ENCODE data around the gene UFC1.

UFC1 gene

GRCh38 chr1:161131523-161132409 lies 22.0 kb upstream of the UFC1 start:
- Histone ChIP-seq H3K27ac (peak overlapping the region; percentile 94), H3K4me3 (ENCODE audit: low read depth, low read length) (peak overlapping the region; percentile 92), H3K27me3 (replicated peaks) (no peaks in the 10 kb centered on the region), H3K36me3 (replicated peaks) (peaks cover 11% of the 10 kb centered on the region)
- in situ Hi-C loops (cut with HindIII; ENCODE audit: low pct_ligation_motif_present, low sequenced_read_pairs): loop anchor here (25.0 kb wide), 1 partner anchor 94 kb away; the partner anchor contains the start of genes TSTD1 and USF1
- no peak for TF ChIP-seq CTCF (IDR thresholded peaks at IDR 0.05; ENCODE audit: low read depth, low read length, missing control alignments)
- no peak for DNase-seq

- DNase-seq: peak; percentile 94
- TF ChIP-seq CTCF (IDR thresholded peaks at IDR 0.05; ENCODE audit: low read depth, low read length, missing control alignments): no peak
- peak within 1 kb of the TSS; percentile 92 for H3K4me3 ChIP-seq (ENCODE audit: low read depth, low read length)
- H3K27me3 ChIP-seq (replicated peaks): no peaks in the 10 kb centered on the region
- peak within 1 kb of the TSS; percentile 94 for H3K27ac ChIP-seq
- in situ Hi-C loops (cut with HindIII; ENCODE audit: low pct_ligation_motif_present, low sequenced_read_pairs): loop anchor here (25.0 kb wide), 1 partner anchor 95 kb away; the partner anchor contains the start of genes TSTD1 and USF1
- H3K36me3 ChIP-seq (replicated peaks): peaks cover 7% of the 10 kb centered on the region
These were observed 21.2 kb upstream of the UFC1 start, which contains the start of gene DEDD for GRCh38 chr1:161132410-161133219. TSS of gene DEDD (minus strand) at chr1:161132667. CDS start at chr1:161124462, 8,205 bp downstream.

GRCh38 chr1:161133220-161133740 lies 20.5 kb upstream of the UFC1 start:
- TF ChIP-seq CTCF (IDR thresholded peaks at IDR 0.05; ENCODE audit: low read depth, low read length, missing control alignments): no peak
- peak overlapping the region; percentile 92 for H3K4me3 ChIP-seq (ENCODE audit: low read depth, low read length)
- DNase-seq: no peak
- peaks cover 7% of the 10 kb centered on the region for H3K36me3 ChIP-seq (replicated peaks)
- in situ Hi-C loops (cut with HindIII; ENCODE audit: low pct_ligation_motif_present, low sequenced_read_pairs): loop anchor here (25.0 kb wide), 1 partner anchor 96 kb away; the partner anchor contains the start of genes TSTD1 and USF1
- H3K27me3 ChIP-seq (replicated peaks): no peaks in the 10 kb centered on the region
- H3K27ac ChIP-seq: peak overlapping the region; percentile 94

GRCh38 chr1:161137881-161138280 lies 15.9 kb upstream of the UFC1 start:
- H3K27me3 ChIP-seq (replicated peaks): no peaks in the 10 kb centered on the region
- H3K27ac ChIP-seq: no peak overlapping the region
- no peaks in the 10 kb centered on the region for H3K36me3 ChIP-seq (replicated peaks)
- in situ Hi-C loops (cut with HindIII; ENCODE audit: low pct_ligation_motif_present, low sequenced_read_pairs): loop anchor here (25.0 kb wide), 1 partner anchor 101 kb away; the partner anchor contains the start of genes TSTD1 and USF1
- DNase-seq: no peak
- TF ChIP-seq CTCF (IDR thresholded peaks at IDR 0.05; ENCODE audit: low read depth, low read length, missing control alignments): no peak
- H3K4me3 ChIP-seq (ENCODE audit: low read depth, low read length): no peak overlapping the region

GRCh38 chr1:161138431-161138830 lies 15.3 kb upstream of the UFC1 start:
- DNase-seq: no peak
- Histone ChIP-seq H3K36me3 (replicated peaks) (no peaks in the 10 kb centered on the region), H3K4me3 (ENCODE audit: low read depth, low read length) (no peak overlapping the region), H3K27me3 (replicated peaks) (no peaks in the 10 kb centered on the region), H3K27ac (no peak overlapping the region)
- in situ Hi-C loops (cut with HindIII; ENCODE audit: low pct_ligation_motif_present, low sequenced_read_pairs): loop anchor here (25.0 kb wide), 1 partner anchor 101 kb away; the partner anchor contains the start of genes TSTD1 and USF1
- TF ChIP-seq CTCF (IDR thresholded peaks at IDR 0.05; ENCODE audit: low read depth, low read length, missing control alignments): no peak

All from brain microvascular endothelial cell (primary cell).